Right renal pelvis (tissue), 4 donors: ENCODE measurements around the gene MUC5AC. TPM values are rescaled to one million over a fixed set of nuclear protein-coding genes. Genes with fewer than 3 reads are reported as not detected.
"Not testable (repeated sequence)": the region's sequence is repeated elsewhere in the genome, so short reads cannot be mapped to it uniquely, and the experiment has no call there.

ENCODE experiments used
- DNase-seq, 4 donors: peaks; one replicate each; pipeline ENCODE4 v3.0.0-alpha.2; 2013; ENCODE audit warnings: low read depth in 4 of 4, low spot score in 3 of 4, missing footprints in 1 of 4
- polyA plus RNA-seq, 4 donors: library from polyadenylated mRNA; unstranded; fragments of 120-200 nt; gene quantifications; one replicate each; pipeline ENCODE4 v1.2.1, GENCODE V29; 2013; ENCODE audit not compliant: insufficient read length in 4 of 4

Gene MUC5AC
- polyA plus RNA-seq, 4 donors: under 0.01 TPM; not detected in 3

GRCh38 chr11:1160231-1161101 lies 2.7 kb downstream of the MUC5AC start:
- DNase-seq: no peak

DNA sequence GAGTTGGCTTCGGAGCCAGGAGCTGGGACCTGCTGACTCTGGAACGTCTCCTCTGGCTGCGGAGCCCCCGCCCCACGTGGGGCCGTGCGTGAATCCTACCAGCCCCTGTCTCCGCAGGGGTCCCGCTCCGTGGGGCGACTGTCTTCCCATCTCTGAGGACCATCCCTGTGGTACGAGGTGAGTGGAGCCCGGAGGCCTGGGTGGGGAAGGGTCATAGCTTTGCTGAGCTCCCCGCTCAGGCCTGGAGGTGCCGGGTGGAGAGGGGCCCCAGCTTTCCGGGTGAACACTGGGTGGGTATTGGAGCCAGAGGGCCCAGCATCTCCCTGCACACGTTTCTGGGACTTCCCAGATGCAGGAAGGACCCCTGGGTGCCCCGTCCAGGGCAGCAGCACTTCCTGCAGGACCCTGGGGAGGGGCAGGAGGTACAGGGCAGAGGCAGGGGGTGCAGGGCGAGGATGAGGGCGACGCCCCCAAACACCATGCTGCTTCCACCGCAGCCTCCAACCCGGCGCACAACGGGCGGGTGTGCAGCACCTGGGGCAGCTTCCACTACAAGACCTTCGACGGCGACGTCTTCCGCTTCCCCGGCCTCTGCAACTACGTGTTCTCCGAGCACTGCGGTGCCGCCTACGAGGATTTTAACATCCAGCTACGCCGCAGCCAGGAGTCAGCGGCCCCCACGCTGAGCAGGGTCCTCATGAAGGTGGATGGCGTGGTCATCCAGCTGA lies 3.8 kb downstream of the MUC5AC start:
- DNase-seq: no peak

GRCh38 chr11:1162138-1162475 lies 4.4 kb downstream of the MUC5AC start:
- no peak for DNase-seq

DNA sequence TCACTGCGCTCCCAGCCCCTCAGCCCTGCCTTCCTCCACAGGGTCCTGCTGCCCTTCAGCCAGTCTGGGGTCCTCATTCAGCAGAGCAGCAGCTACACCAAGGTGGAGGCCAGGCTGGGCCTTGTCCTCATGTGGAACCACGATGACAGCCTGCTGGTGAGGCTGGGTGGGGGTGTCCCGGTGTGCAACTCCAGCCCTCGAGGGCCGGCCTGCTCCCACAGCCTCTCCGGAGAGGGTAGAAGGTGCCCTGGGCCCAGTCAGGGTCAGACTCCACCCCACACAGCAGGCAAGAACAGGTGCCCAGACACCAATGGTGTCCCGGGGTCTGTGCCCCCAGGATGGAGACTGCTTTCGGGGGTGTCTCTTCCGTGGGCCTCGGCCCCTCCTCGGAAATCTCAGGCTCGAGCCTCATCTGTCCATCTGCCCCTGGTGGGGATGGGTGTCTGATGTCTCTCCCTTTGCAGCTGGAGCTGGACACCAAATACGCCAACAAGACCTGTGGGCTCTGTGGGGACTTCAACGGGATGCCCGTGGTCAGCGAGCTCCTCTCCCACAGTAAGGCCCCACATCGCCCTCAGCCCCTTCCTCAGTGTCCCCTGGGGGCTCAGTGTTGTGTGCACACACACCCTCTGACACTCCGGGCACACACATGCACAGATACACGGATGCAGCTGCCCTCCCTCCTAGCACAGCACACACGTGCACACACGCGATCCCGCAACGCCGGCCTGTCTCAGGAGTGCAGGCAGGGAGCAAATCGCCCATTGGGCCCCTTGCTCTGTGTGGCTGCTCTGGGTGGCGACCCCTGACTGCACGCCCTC lies 4.9 kb downstream of the MUC5AC start:
- DNase-seq: no peak

DNA sequence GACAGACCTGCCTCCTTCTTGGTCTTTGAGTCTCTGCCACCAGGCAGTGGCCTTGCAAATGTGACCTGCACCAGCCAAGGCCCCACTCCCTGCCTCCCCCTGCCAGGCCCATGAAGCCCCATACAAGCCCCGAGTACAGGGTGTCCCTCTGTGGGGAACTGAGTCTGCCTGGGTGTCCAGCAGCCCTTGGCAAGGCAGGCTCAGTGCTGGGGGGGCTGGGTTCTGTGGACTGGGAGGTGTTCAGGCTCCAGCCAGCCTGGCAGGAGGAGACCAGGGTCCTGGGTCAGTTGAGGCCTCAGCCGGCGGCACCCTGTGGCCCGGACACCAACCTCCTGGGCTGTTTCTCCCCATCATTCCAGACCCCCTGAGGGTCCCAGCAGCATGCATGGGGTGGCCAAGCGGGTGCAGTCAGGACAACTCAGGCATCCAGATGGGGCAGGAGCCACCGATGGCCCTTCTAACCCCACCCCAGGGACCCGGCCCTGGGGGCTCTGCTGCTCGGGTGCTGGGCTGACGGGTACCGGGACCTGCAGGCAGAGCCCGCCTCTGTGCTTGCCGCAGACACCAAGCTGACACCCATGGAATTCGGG lies 5.7 kb downstream of the MUC5AC start:
- DNase-seq: no peak

DNA sequence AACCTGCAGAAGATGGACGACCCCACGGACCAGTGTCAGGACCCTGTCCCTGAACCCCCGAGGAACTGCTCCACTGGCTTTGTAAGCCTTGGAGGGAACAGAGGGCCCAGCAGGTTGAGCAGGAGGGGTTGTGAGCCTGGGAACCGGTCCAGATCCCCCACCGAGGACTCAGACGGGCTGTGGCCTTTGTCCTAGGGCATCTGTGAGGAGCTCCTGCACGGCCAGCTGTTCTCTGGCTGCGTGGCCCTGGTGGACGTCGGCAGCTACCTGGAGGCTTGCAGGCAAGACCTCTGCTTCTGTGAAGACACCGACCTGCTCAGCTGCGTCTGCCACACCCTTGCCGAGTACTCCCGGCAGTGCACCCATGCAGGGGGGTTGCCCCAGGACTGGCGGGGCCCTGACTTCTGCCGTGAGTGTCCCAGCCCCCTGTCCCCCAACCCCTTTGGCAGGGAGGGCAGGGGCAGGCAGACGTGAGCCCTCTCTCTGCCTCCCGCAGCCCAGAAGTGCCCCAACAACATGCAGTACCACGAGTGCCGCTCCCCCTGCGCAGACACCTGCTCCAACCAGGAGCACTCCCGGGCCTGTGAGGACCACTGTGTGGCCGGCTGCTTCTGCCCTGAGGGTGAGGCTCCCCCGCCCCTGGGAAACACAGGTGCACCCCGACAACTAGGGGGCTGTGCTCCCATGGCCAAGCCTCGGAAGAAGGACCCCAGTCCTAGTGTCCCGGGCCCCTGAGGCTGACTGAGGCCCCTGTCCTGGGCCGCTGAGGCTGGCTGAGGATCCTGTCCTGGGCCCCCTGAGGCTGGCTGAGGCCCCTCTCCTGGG lies 6.4 kb downstream of the MUC5AC start:
- no peak for DNase-seq

DNA sequence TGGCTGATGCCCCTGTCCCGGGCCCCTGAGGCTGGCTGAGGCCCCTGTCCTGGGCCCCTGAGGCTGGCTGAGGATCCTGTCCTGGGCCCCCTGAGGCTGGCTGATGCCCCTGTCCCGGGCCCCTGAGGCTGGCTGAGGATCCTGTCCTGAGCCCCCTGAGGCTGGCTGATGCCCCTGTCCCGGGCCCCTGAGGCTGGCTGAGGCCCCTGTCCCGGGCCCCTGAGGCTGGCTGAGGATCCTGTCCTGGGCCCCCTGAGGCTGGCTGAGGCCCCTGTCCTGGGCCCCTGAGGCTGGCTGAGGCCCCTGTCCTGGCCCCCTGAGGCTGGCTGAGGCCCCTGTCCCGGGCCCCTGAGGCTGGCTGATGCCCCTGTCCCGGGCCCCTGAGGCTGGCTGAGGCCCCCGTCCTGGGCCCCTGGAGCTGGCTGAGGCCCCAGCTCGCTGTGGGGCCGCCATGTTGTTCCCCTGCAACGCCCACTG lies 7.1 kb downstream of the MUC5AC start:
- not testable (repeated sequence) for DNase-seq

- no peak for DNase-seq
Measured at GRCh38 chr11:1165256-1166041, 7.7 kb downstream of the MUC5AC start.

- DNase-seq: no peak
Measured at GRCh38 chr11:1167256-1167655, 9.5 kb downstream of the MUC5AC start.

GRCh38 chr11:1167751-1168231 lies 10.0 kb downstream of the MUC5AC start:
- DNase-seq: no peak

- no peak for DNase-seq
Measured at GRCh38 chr11:1168256-1168655, 10.5 kb downstream of the MUC5AC start.

DNA sequence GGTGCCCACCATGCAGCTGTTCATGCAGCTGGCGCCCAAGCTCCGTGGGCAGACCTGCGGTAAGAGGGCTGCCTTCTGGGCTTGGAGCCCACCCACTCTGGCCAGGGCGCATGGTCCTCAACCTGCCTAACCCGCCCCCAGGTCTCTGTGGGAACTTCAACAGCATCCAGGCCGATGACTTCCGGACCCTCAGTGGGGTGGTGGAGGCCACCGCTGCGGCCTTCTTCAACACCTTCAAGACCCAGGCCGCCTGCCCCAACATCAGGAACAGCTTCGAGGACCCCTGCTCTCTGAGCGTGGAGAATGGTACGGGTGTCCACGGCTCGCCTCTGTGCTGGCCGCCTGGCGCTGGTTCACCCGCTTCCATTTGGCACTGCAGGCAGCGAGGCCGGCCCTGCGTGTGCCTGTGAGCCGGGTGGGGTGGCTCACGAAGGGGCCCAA lies 11.0 kb downstream of the MUC5AC start:
- no peak for DNase-seq

- DNase-seq: no peak
Measured at GRCh38 chr11:1171223-1171984, 13.7 kb downstream of the MUC5AC start.

- no peak for DNase-seq
Measured at GRCh38 chr11:1171985-1172728, 14.4 kb downstream of the MUC5AC start.

DNA sequence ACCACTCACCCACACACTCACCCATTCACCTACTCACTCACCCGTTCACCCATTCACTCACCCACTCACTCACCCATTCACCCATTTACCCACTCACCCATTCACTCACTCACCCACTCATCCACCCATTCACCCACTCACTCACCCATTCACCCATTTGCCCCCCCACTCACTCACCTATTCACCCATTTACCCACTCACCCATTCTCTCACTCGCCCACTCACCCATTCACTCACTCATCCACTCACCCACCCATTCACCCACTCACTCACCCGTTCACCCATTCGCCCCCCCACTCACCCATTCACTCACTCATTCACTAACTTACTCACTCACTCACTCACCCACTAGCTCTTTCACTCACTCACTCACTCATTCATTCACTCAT lies 15.0 kb downstream of the MUC5AC start:
- DNase-seq: no peak

GRCh38 chr11:1173396-1173795 lies 15.6 kb downstream of the MUC5AC start:
- DNase-seq: not testable (repeated sequence)
